ENCODE data around the gene GRM2.
A peak's percentile ranks its signal among the peaks of the same experiment; 100 is the strongest.

Gene GRM2

GRCh38 chr3:51706788-51707731 lies at the start of gene GRM2:
GRM2 (plus strand) TSS chr3:51707068; CDS start chr3:51708984, 1,916 bp downstream.
- DNase-seq (ENCODE audit: low read depth), result no peak

- no peak for DNase-seq (ENCODE audit: low read depth)
Measured at GRCh38 chr3:51657234-51657633, 49.6 kb upstream of the GRM2 start.

- no peak for DNase-seq (ENCODE audit: low read depth)
Measured at GRCh38 chr3:51659942-51660341, 46.9 kb upstream of the GRM2 start.

DNA sequence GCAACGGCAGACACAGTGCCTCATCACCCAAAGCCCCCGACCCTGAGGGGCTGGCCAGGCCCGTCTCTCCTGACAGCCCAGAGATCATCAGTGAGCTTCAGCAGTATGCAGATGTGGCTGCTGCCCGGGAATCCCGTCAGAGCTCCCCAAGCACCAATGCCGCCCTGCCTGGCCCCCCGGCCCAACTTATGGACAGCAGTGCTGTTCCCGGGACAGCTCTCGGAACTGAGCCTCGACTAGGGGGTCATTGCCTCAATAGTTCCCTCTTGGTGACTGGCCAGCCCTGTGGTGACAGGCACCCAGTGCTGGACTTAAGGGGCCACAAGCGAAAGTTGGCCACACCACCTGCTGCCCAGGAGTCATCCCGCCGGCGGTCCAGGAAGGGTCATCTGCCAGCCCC lies 44.4 kb upstream of the GRM2 start:
- DNase-seq (ENCODE audit: low read depth), result no peak

DNA sequence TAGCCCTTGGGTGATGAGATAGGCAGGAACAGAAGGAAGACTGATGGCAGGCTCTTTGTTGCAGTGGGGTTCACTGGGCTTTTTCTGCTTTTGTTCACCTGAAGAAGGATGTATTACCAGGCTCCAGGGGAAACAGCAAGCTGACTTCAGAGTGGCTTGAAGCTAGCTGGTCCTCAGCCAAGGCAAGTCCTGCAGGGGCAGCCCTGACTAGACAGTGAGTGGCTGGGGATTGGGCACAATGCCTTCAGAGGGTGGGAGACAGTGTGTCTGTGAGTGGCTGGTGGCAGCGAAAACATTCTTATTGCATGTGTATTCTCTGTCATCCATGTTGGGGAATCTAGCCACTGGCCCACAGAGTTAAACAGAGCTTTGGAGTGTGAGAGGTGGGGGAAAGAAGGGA lies 38.1 kb upstream of the GRM2 start:
- DNase-seq (ENCODE audit: low read depth), result no peak

- peak; percentile 55 for DNase-seq (ENCODE audit: low read depth)
Measured at GRCh38 chr3:51669241-51670052, 37.4 kb upstream of the GRM2 start.

- no peak for DNase-seq (ENCODE audit: low read depth)
Measured at GRCh38 chr3:51670053-51670822, 36.6 kb upstream of the GRM2 start.

GRCh38 chr3:51670823-51671733 lies 35.8 kb upstream of the GRM2 start, which contains the start of gene TEX264:
TEX264 (plus strand) TSS chr3:51671252; CDS start chr3:51674305, 3,053 bp downstream.
- DNase-seq (ENCODE audit: low read depth), result peak; percentile 40

DNA sequence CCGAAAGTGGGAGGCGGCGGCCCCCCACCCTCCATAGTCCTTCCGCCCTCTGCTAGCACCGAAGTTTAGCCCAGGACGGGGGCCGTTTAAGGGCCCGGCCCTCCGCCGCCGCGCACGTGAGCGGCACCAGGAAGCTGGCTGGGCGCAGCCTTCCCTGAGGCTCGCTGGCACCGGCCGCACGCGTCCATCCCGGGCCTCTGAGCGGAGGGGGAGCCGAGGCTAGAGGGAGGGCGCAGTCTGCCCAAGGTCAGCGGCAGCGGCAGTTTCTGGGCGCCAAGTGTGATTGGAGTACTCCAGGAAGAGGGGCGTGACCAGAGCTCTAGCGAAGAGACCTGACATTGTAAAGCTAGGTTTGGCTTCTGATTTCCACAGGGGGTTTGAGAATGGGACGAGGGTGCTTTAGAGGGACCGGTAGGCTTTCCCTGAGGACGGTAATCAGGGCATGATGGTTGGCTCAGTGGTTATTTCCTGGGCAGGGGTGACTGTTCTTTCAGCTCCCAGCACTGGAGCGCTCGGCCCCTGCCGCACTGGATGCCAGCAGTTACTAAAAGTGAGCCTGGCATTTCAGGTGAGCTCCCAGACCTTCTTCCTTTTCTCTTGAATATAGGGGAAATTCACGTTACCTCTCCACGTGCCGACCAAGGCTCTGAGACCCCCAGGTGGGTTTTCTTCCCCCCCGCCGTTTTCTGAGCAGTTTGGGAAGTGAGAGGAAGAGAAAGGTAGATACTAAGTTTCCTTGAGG lies 35.0 kb upstream of the GRM2 start:
- DNase-seq (ENCODE audit: low read depth), result peak; percentile 23

- no peak for DNase-seq (ENCODE audit: low read depth)
Measured at GRCh38 chr3:51673181-51673801, 33.6 kb upstream of the GRM2 start.

DNA sequence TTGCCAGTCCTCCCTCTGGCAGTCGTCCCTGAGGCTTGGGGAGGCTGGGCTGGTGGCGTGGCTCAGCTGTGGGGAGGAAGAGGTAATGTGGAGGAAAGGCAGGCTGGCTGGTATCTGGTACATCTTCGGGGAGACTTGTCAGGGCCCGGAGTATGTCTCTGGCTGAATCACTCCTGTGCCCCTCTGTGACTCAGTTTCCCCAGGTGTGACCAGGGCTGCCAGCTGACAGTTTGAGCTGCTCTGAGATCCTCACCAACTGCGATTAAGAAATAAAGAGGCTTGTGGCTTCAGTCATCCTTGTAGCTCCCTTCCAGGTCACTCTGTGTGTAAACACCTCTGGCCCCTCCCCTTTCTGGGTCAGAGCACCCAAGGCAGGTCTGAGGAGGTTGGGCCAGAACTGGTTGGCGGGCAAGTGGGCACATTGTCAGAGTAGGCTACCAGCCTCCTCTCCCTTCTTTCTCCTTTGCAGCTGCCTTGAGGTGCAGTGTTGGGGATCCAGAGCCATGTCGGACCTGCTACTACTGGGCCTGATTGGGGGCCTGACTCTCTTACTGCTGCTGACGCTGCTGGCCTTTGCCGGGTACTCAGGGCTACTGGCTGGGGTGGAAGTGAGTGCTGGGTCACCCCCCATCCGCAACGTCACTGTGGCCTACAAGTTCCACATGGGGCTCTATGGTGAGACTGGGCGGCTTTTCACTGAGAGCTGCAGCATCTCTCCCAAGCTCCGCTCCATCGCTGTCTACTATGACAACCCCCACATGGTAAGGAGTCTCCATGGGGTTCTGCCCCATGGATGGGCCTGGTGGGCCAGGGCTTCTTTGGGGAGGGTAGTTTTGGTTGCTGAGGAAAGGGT lies 32.8 kb upstream of the GRM2 start:
- no peak for DNase-seq (ENCODE audit: low read depth)

GRCh38 chr3:51675201-51675611 lies 31.7 kb upstream of the GRM2 start:
- peak; percentile 40 for DNase-seq (ENCODE audit: low read depth)

DNA sequence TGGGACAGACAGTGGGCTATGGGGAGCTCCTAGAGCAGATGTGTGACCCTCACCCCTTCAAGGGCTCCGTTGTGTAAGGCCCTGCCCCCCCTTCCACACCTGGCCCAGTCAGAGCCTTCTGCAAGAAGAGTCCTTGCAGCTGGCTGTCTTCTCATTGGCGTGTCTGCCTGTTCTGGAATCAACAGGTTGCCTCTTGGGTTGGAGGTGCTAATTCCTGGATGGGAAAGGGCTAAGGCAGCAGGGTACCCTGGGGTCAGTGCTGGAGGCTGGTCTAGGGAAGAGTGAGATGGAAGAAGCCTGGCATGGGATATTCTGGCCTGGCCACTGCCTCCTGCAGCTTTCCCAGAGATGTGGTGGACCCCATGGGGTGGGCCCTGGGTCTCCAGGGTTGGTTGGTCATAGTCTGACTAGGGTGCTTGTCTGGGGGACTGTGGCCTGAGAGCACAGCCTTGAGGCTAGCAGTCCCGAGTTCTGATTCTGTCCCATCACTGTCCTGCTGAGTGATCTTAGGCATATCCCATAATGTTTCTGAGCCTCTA lies 30.7 kb upstream of the GRM2 start:
- no peak for DNase-seq (ENCODE audit: low read depth)

DNA sequence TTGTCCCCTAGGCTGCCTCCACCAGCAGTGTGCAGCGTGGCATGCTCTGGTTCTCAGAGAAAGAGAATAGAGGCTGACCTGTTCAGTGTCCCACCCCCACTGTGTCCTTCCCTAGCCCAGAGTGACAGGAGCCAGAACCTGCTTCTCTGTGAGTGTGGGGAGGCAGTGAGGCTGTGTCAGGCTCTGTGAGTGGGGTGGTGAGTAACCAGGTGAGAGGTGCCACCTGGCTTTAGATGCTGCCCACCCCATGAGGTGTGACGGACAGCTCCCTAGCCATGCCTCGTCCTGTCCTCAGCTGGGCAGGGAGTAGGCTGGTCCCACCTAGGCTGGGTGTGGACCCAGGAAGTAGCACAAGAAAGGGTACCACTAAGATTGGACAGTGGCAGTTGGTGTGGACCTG lies 29.5 kb upstream of the GRM2 start:
- no peak for DNase-seq (ENCODE audit: low read depth)

DNA sequence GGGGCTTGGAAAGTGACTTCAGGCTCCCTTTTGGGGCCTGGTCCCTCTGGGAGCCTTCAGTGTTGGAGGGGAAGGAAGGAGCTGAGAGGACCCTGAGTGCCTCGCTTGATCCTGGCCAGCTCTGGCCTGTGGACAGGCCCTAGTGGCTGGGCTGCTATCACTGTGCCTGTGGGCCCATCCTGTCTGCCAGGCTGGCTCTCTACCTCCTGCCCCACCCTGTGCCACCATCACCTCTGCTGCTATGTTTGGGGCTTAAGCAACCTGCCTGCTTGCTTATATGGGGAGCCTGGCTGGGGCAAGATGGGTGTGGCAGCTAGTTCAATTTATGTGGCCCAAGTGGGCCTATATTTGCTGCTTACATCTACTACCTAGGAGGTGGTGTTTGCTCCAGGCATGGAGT lies 28.7 kb upstream of the GRM2 start:
- no peak for DNase-seq (ENCODE audit: low read depth)

- DNase-seq (ENCODE audit: low read depth), result no peak
Measured at GRCh38 chr3:51678641-51679040, 28.2 kb upstream of the GRM2 start.

DNA sequence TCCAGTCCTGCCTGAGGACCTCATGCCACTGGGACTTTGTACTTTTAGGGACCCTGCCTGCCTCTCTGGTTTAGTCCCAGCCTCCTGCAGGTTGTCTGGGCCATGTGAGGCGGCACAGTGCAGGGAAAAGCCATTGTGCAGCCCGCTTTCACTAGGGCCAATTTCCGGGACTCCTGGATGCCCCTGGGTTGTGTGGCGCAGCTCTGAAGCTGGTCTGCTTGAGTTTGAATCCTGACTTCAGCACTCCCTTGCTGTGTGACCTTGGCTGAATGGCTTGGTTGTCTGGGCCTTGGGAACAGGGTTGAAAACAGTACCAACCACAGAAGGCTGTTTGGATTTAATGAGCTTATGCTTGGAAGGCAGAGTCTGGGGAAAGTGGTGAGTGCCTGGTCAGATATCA lies 27.6 kb upstream of the GRM2 start:
- no peak for DNase-seq (ENCODE audit: low read depth)

GRCh38 chr3:51679777-51680176 lies 27.1 kb upstream of the GRM2 start:
- DNase-seq (ENCODE audit: low read depth), result no peak

- no peak for DNase-seq (ENCODE audit: low read depth)
Measured at GRCh38 chr3:51680196-51680595, 26.7 kb upstream of the GRM2 start.

All from HS-27A (cell line).